Neural progenitor cell (in vitro differentiated cells): Measurements from ENCODE around the gene NES.

Experiments used
- CTCF ChIP-seq: fragments of 200-600 bp; sonication (generic); IDR thresholded peaks from 2 replicates; pipeline ENCODE4 v1.5.1; 2017; ENCODE audit warnings: antibody characterized with exemption, mild to moderate bottlenecking
- EZH2 ChIP-seq: fragments of 200-600 bp; sonication (generic); IDR thresholded peaks from 2 replicates; pipeline ENCODE4 v1.6.1; 2017; ENCODE audit warnings: antibody characterized with exemption, mild to moderate bottlenecking, moderate library complexity

GRCh38 chr1:156709757-156710489 is 32.7 kb upstream of the NES start:
- TF ChIP-seq CTCF (no peak), EZH2 (no peak)
